Neural cell (in vitro differentiated cells): Measurements from ENCODE around the gene SS18L1. TPM values are rescaled to one million over a fixed set of nuclear protein-coding genes. Genes with fewer than 3 reads are reported as not detected.

Experiments used
- H2AFZ ChIP-seq: fragments of 200-600, 300-800 bp; sonication (generic), shearing (Covaris generic); 2 replicates; pipeline ENCODE4 v1.6.0; 2014; ENCODE audit warnings: low read depth, mild to moderate bottlenecking, antibody characterized with exemption, low read length, moderate library complexity
- H3F3A ChIP-seq: fragments of 200-600 bp; shearing (Covaris generic); 2 replicates; pipeline ENCODE4 v1.6.1; 2016; ENCODE audit warnings: mild to moderate bottlenecking, moderate library complexity, mixed read lengths, antibody characterized with exemption, low read length; ENCODE audit not compliant: insufficient read depth, poor library complexity, severe bottlenecking
- H3K27ac ChIP-seq: fragments of 200-600, 300-800 bp; sonication (generic), shearing (Covaris generic); 2 replicates; pipeline ENCODE4 v1.5.1; 2014; ENCODE audit warnings: mild to moderate bottlenecking, low read length, moderate library complexity
- H3K27me3 ChIP-seq: fragments of 300-800, 200-600 bp; sonication (generic), shearing (Covaris generic); 2 replicates; pipeline ENCODE4 v1.6.0; 2014; ENCODE audit warnings: mild to moderate bottlenecking, low read depth, low read length, moderate library complexity; ENCODE audit not compliant: insufficient read depth
- H3K36me3 ChIP-seq: fragments of 300-800, 200-600 bp; sonication (generic), shearing (Covaris generic); 2 replicates; pipeline ENCODE4 v1.5.1; 2014; ENCODE audit warnings: mild to moderate bottlenecking, antibody characterized with exemption, low read length, moderate library complexity; ENCODE audit not compliant: insufficient read depth
- H3K4me2 ChIP-seq: fragments of 300-800, 200-600 bp; sonication (generic), shearing (Covaris generic); 2 replicates; pipeline ENCODE4 v1.6.0; 2014; ENCODE audit warnings: mild to moderate bottlenecking, low read length
- H3K4me3 ChIP-seq: fragments of 300-800, 200-600 bp; sonication (generic), shearing (Covaris generic); 2 replicates; pipeline ENCODE4 v1.5.1; 2014; ENCODE audit warnings: mild to moderate bottlenecking, low read length, moderate library complexity
- H3K79me2 ChIP-seq: fragments of 200-600 bp; shearing (Covaris generic); replicated peaks from 2 replicates; pipeline ENCODE4 v1.6.0; 2014; ENCODE audit warnings: mild to moderate bottlenecking, low read length, moderate library complexity; ENCODE audit not compliant: insufficient read depth
- H3K9ac ChIP-seq: fragments of 300-800, 200-600 bp; sonication (generic), shearing (Covaris generic); 2 replicates; pipeline ENCODE4 v1.6.1; 2016; ENCODE audit warnings: mild to moderate bottlenecking, low read length, mixed read lengths
- H3K9me2 ChIP-seq: fragments of 200-600 bp; shearing (Covaris generic); 2 replicates; pipeline ENCODE4 v1.6.1; 2016; ENCODE audit warnings: mild to moderate bottlenecking, low read length, mixed read lengths; ENCODE audit not compliant: insufficient read depth
- H3K9me3 ChIP-seq: fragments of 200-600, 300-800 bp; sonication (generic), shearing (Covaris generic); 2 replicates; pipeline ENCODE4 v1.6.1; 2016; ENCODE audit warnings: mild to moderate bottlenecking, mixed run types, low read length, moderate library complexity, mixed read lengths
- H4K20me1 ChIP-seq: fragments of 200-600 bp; shearing (Covaris generic); 2 replicates; pipeline ENCODE4 v1.6.1; 2016; ENCODE audit warnings: mild to moderate bottlenecking, mixed run types; ENCODE audit not compliant: insufficient read depth
- EP300 ChIP-seq: fragments of 450-650 bp; conservative IDR thresholded peaks from 2 replicates; pipeline ENCODE4 v1.6.1; 2014; ENCODE audit warnings: antibody characterized with exemption, mild to moderate bottlenecking, moderate library complexity; ENCODE audit not compliant: poor library complexity, severe bottlenecking
- EZH2 ChIP-seq: fragments of 200-600, 300-800 bp; shearing (Covaris generic), sonication (generic); IDR thresholded peaks from 2 replicates; pipeline ENCODE4 v1.6.1; 2014; ENCODE audit warnings: antibody characterized with exemption, low read length, borderline replicate concordance, mild to moderate bottlenecking; ENCODE audit not compliant: insufficient read depth, poor library complexity, severe bottlenecking
- MXI1 ChIP-seq: fragments of 450-650 bp; conservative IDR thresholded peaks from 2 replicates; pipeline ENCODE4 v1.6.1; 2014; ENCODE audit warnings: antibody characterized with exemption, mild to moderate bottlenecking; ENCODE audit not compliant: poor library complexity, severe bottlenecking
- POLR2AphosphoS5 ChIP-seq: IDR thresholded peaks from 2 replicates; pipeline ENCODE4 v1.6.1; 2012
- RAD21 ChIP-seq: fragments of 450-650 bp; conservative IDR thresholded peaks from 2 replicates; pipeline ENCODE4 v1.6.1; 2014; ENCODE audit warnings: antibody characterized with exemption, mild to moderate bottlenecking, moderate library complexity
- SMC3 ChIP-seq: fragments of 450-650 bp; conservative IDR thresholded peaks from 2 replicates; pipeline ENCODE4 v1.6.1; 2014; ENCODE audit warnings: antibody characterized with exemption, mild to moderate bottlenecking, moderate library complexity; ENCODE audit not compliant: poor library complexity
- TAF1 ChIP-seq: IDR thresholded peaks from 2 replicates; pipeline ENCODE4 v1.6.1; 2012; ENCODE audit warnings: low read depth
- polyA plus RNA-seq: library from polyadenylated mRNA; depleted of rRNA; stranded (reverse); fragments of >200 nt; gene quantifications from 2 replicates; pipeline ENCODE4 v1.2.3, GENCODE V29; 2014
- TF ChIP-seq, protein P1 (sequence below): IDR thresholded peaks from 2 replicates; pipeline ENCODE4 v1.6.1; 2012; ENCODE audit warnings: borderline replicate concordance
- TF ChIP-seq, protein P2 (sequence below): fragments of 450-650 bp; IDR thresholded peaks from 2 replicates; pipeline ENCODE4 v1.5.1; 2014; ENCODE audit warnings: antibody characterized with exemption, mild to moderate bottlenecking, moderate library complexity; ENCODE audit not compliant: poor library complexity, severe bottlenecking

The SS18L1 gene
- polyA plus RNA-seq, 1 donor from 2014 or later: 117 TPM

- peaks cover 30% of the 10 kb centered on the region for H3K79me2 ChIP-seq
- no peak overlapping the region for H2AFZ ChIP-seq
- no peak overlapping the region for H3K27ac ChIP-seq
- no peaks in the 10 kb centered on the region for H3K9me3 ChIP-seq
- no peak overlapping the region for H3K4me2 ChIP-seq
- no peak overlapping the region for H3K4me3 ChIP-seq
- H4K20me1 ChIP-seq: peaks cover 17% of the 10 kb centered on the region
- no peak overlapping the region for H3K9ac ChIP-seq
- H3K9me2 ChIP-seq: no peaks in the 10 kb centered on the region
- TF ChIP-seq, protein P1, sequence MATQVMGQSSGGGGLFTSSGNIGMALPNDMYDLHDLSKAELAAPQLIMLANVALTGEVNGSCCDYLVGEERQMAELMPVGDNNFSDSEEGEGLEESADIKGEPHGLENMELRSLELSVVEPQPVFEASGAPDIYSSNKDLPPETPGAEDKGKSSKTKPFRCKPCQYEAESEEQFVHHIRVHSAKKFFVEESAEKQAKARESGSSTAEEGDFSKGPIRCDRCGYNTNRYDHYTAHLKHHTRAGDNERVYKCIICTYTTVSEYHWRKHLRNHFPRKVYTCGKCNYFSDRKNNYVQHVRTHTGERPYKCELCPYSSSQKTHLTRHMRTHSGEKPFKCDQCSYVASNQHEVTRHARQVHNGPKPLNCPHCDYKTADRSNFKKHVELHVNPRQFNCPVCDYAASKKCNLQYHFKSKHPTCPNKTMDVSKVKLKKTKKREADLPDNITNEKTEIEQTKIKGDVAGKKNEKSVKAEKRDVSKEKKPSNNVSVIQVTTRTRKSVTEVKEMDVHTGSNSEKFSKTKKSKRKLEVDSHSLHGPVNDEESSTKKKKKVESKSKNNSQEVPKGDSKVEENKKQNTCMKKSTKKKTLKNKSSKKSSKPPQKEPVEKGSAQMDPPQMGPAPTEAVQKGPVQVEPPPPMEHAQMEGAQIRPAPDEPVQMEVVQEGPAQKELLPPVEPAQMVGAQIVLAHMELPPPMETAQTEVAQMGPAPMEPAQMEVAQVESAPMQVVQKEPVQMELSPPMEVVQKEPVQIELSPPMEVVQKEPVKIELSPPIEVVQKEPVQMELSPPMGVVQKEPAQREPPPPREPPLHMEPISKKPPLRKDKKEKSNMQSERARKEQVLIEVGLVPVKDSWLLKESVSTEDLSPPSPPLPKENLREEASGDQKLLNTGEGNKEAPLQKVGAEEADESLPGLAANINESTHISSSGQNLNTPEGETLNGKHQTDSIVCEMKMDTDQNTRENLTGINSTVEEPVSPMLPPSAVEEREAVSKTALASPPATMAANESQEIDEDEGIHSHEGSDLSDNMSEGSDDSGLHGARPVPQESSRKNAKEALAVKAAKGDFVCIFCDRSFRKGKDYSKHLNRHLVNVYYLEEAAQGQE: no peak
- TF ChIP-seq, protein P2, sequence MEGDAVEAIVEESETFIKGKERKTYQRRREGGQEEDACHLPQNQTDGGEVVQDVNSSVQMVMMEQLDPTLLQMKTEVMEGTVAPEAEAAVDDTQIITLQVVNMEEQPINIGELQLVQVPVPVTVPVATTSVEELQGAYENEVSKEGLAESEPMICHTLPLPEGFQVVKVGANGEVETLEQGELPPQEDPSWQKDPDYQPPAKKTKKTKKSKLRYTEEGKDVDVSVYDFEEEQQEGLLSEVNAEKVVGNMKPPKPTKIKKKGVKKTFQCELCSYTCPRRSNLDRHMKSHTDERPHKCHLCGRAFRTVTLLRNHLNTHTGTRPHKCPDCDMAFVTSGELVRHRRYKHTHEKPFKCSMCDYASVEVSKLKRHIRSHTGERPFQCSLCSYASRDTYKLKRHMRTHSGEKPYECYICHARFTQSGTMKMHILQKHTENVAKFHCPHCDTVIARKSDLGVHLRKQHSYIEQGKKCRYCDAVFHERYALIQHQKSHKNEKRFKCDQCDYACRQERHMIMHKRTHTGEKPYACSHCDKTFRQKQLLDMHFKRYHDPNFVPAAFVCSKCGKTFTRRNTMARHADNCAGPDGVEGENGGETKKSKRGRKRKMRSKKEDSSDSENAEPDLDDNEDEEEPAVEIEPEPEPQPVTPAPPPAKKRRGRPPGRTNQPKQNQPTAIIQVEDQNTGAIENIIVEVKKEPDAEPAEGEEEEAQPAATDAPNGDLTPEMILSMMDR: no peak
- TF ChIP-seq POLR2AphosphoS5: no peak
- TF ChIP-seq EP300: no peak
- no peak for TF ChIP-seq SMC3
- no peak for TF ChIP-seq EZH2
- TF ChIP-seq MXI1: no peak
- TF ChIP-seq TAF1: no peak
- TF ChIP-seq RAD21: no peak
- H3F3A ChIP-seq: no peaks in the 10 kb centered on the region
- H3K36me3 ChIP-seq: no peaks in the 10 kb centered on the region
- no peaks in the 10 kb centered on the region for H3K27me3 ChIP-seq
Measured at GRCh38 chr20:62159839-62160238, 16.3 kb downstream of the SS18L1 start.

GRCh38 chr20:62160253-62160652, 16.7 kb downstream of the SS18L1 start:
- H3K27ac ChIP-seq: no peak overlapping the region
- no peak overlapping the region for H3K9ac ChIP-seq
- peaks cover 28% of the 10 kb centered on the region for H3K79me2 ChIP-seq

More at GRCh38 chr20:62160253-62160652, 16.7 kb downstream of the SS18L1 start:
- TF ChIP-seq EZH2 (no peak), SMC3 (no peak), RAD21 (no peak), MXI1 (no peak), POLR2AphosphoS5 (no peak)
- TF ChIP-seq, protein P2: no peak
- TF ChIP-seq, protein P1: no peak
- no peak overlapping the region for H3K4me2 ChIP-seq
- H3K36me3 ChIP-seq: no peaks in the 10 kb centered on the region
- no peaks in the 10 kb centered on the region for H3F3A ChIP-seq
- no peaks in the 10 kb centered on the region for H3K9me3 ChIP-seq
- no peak overlapping the region for H3K4me3 ChIP-seq
- H3K27me3 ChIP-seq: no peaks in the 10 kb centered on the region
- H2AFZ ChIP-seq: no peak overlapping the region
- peaks cover 17% of the 10 kb centered on the region for H4K20me1 ChIP-seq
- no peaks in the 10 kb centered on the region for H3K9me2 ChIP-seq
